ENCODE data around the gene AFAP1L2.

The AFAP1L2 gene

DNA sequence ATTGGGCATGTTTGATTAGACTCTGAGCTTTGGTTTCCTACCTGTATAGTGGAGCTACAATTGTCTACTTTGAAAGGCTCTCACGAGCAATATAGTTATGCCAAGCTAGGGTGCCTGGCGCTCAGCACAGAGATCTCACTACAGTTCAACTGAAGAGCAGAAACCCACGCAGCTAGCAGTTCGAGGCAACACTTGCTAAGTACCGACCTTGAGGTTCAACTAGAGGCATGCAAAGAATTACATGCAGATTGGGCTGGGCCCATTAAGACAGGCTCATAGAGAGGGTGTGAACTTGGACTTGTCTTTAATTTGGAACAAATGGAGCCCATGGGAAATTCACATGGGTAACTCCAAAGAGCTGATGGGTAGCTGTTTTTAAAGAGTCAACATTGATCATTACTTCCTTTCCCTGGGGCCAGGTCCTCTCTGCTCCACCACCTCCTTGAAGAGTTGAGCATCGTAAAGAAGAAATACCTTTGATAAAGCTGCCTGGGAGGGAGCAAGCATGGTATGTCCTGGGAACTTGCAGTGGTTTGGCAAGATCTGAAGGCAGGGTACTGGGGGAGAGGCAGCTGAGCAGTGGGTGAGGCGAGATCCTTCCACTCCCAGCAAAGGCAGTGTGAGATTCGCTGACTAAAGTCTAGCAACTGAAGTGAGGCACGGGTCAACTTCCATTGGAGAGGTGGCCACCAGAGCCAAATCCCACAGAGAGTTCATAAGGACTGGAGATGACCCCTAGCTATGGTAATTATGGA, 25.5 kb upstream of the AFAP1L2 start (continued):
- TF ChIP-seq, protein P1, sequence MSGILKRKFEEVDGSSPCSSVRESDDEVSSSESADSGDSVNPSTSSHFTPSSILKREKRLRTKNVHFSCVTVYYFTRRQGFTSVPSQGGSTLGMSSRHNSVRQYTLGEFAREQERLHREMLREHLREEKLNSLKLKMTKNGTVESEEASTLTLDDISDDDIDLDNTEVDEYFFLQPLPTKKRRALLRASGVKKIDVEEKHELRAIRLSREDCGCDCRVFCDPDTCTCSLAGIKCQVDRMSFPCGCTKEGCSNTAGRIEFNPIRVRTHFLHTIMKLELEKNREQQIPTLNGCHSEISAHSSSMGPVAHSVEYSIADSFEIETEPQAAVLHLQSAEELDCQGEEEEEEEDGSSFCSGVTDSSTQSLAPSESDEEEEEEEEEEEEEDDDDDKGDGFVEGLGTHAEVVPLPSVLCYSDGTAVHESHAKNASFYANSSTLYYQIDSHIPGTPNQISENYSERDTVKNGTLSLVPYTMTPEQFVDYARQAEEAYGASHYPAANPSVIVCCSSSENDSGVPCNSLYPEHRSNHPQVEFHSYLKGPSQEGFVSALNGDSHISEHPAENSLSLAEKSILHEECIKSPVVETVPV (CRISPR knock-in tag; IDR thresholded peaks at IDR 0.05), result no peak
- TF ChIP-seq BACH2 (CRISPR knock-in tag; IDR thresholded peaks at IDR 0.05; ENCODE audit: borderline replicate concordance), result no peak
- TF ChIP-seq ISL1 (CRISPR knock-in tag; IDR thresholded peaks at IDR 0.05), result no peak
- TF ChIP-seq PPARA (CRISPR knock-in tag; IDR thresholded peaks at IDR 0.05; ENCODE audit: borderline replicate concordance), result no peak
- no peak for TF ChIP-seq ZC3H10 (CRISPR knock-in tag; IDR thresholded peaks at IDR 0.05)

DNA sequence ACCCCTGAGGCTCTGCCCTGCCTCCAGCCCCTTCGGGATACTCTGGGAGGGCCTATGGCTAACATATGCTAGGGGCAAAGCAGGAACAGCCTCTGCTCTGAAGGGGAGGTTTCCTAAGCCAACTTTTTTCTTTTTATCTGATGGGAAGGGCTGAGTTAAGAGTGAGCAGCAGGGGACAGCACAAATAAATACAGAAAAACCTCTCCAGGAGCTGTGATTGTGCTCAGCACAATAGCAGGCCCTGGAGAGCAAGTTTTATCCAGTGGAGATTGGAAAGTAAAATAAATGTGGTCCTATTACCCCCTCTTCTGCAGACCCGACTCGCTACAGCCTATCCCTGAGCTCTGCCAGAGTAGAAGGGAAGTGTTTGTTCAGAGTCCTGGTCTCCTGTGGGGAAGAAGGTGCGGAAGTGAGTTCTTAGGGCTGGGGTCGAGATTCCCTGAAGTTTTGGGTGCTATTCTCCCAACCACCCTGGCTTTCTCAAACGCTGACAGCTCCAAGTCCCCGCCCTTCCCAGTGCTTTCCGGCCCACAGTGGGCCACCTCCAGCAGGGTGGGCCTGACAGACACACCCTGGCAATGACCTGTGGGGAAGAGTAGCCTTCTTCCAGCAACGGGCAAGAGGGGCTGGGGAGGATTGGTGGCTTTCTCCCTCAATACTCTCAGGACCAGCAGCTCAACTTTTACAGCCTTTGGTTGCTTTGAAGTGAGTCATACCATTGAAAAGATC, 23.0 kb upstream of the AFAP1L2 start:
- ATAC-seq, result peak; percentile 38

DNA sequence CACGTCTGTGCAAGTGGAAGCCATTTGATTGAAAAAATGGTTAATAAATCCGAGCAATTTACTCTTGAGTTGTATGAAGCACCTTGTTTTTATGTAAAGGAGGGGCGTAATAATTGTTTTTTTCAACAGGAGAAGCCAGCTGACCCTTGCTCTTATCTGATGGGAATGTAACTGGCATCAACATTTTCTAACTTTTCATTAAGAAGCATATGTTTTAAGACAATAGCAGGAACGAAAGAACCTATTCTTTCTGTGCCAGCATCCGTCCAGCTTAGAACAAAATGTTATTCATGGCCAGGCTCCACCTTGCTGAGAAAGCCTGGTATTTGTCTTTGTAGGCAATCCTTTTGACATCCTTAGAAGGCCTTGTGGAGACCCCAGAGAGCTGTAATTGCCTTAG, 22.2 kb upstream of the AFAP1L2 start:
- ATAC-seq, result no peak
- TF ChIP-seq ZNF8 (CRISPR knock-in tag; IDR thresholded peaks at IDR 0.05) (no peak), CSDC2 (CRISPR knock-in tag; IDR thresholded peaks at IDR 0.05) (no peak), TOX (CRISPR knock-in tag; IDR thresholded peaks at IDR 0.05; ENCODE audit: borderline replicate concordance) (no peak), ZNF565 (CRISPR knock-in tag; conservative IDR thresholded peaks at IDR 0.05; ENCODE audit: low read depth) (no peak), ESRRG (CRISPR knock-in tag; IDR thresholded peaks at IDR 0.05) (no peak), ZFP3 (CRISPR knock-in tag; IDR thresholded peaks at IDR 0.05) (no peak), ZC3H10 (CRISPR knock-in tag; IDR thresholded peaks at IDR 0.05) (no peak), TCF4 (CRISPR knock-in tag; IDR thresholded peaks at IDR 0.05; ENCODE audit: borderline replicate concordance) (no peak), GLIS3 (CRISPR knock-in tag; IDR thresholded peaks at IDR 0.05) (no peak)
- TF ChIP-seq, protein P1 (CRISPR knock-in tag; IDR thresholded peaks at IDR 0.05), result no peak
- TF ChIP-seq, protein P2, sequence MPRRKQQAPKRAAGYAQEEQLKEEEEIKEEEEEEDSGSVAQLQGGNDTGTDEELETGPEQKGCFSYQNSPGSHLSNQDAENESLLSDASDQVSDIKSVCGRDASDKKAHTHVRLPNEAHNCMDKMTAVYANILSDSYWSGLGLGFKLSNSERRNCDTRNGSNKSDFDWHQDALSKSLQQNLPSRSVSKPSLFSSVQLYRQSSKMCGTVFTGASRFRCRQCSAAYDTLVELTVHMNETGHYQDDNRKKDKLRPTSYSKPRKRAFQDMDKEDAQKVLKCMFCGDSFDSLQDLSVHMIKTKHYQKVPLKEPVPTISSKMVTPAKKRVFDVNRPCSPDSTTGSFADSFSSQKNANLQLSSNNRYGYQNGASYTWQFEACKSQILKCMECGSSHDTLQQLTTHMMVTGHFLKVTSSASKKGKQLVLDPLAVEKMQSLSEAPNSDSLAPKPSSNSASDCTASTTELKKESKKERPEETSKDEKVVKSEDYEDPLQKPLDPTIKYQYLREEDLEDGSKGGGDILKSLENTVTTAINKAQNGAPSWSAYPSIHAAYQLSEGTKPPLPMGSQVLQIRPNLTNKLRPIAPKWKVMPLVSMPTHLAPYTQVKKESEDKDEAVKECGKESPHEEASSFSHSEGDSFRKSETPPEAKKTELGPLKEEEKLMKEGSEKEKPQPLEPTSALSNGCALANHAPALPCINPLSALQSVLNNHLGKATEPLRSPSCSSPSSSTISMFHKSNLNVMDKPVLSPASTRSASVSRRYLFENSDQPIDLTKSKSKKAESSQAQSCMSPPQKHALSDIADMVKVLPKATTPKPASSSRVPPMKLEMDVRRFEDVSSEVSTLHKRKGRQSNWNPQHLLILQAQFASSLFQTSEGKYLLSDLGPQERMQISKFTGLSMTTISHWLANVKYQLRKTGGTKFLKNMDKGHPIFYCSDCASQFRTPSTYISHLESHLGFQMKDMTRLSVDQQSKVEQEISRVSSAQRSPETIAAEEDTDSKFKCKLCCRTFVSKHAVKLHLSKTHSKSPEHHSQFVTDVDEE (CRISPR knock-in tag; IDR thresholded peaks at IDR 0.05), result no peak
- TF ChIP-seq, protein P3, sequence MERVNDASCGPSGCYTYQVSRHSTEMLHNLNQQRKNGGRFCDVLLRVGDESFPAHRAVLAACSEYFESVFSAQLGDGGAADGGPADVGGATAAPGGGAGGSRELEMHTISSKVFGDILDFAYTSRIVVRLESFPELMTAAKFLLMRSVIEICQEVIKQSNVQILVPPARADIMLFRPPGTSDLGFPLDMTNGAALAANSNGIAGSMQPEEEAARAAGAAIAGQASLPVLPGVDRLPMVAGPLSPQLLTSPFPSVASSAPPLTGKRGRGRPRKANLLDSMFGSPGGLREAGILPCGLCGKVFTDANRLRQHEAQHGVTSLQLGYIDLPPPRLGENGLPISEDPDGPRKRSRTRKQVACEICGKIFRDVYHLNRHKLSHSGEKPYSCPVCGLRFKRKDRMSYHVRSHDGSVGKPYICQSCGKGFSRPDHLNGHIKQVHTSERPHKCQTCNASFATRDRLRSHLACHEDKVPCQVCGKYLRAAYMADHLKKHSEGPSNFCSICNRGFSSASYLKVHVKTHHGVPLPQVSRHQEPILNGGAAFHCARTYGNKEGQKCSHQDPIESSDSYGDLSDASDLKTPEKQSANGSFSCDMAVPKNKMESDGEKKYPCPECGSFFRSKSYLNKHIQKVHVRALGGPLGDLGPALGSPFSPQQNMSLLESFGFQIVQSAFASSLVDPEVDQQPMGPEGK (CRISPR knock-in tag; IDR thresholded peaks at IDR 0.05; ENCODE audit: borderline replicate concordance), result no peak

More for the DNA sequence above, 23.0 kb upstream of the AFAP1L2 start:
- TF ChIP-seq ZNF8 (CRISPR knock-in tag; IDR thresholded peaks at IDR 0.05), result no peak
- TF ChIP-seq ISL1 (CRISPR knock-in tag; IDR thresholded peaks at IDR 0.05), result no peak
- TF ChIP-seq, protein P3 (CRISPR knock-in tag; IDR thresholded peaks at IDR 0.05; ENCODE audit: borderline replicate concordance), result no peak
- TF ChIP-seq PPARA (CRISPR knock-in tag; IDR thresholded peaks at IDR 0.05; ENCODE audit: borderline replicate concordance), result no peak
- no peak for TF ChIP-seq ARNTL (CRISPR knock-in tag; IDR thresholded peaks at IDR 0.05; ENCODE audit: borderline replicate concordance, low read depth)
- TF ChIP-seq, protein P4, sequence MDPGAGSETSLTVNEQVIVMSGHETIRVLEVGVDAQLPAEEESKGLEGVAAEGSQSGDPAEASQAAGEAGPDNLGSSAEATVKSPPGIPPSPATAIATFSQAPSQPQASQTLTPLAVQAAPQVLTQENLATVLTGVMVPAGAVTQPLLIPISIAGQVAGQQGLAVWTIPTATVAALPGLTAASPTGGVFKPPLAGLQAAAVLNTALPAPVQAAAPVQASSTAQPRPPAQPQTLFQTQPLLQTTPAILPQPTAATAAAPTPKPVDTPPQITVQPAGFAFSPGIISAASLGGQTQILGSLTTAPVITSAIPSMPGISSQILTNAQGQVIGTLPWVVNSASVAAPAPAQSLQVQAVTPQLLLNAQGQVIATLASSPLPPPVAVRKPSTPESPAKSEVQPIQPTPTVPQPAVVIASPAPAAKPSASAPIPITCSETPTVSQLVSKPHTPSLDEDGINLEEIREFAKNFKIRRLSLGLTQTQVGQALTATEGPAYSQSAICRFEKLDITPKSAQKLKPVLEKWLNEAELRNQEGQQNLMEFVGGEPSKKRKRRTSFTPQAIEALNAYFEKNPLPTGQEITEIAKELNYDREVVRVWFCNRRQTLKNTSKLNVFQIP (CRISPR knock-in tag; IDR thresholded peaks at IDR 0.05; ENCODE audit: borderline replicate concordance, low read depth), result no peak
- TF ChIP-seq OSR1 (CRISPR knock-in tag; IDR thresholded peaks at IDR 0.05), result no peak
- no peak for TF ChIP-seq GLIS3 (CRISPR knock-in tag; IDR thresholded peaks at IDR 0.05)
